ENCODE measurements around the gene WASHC3.
"Not testable (repeated sequence)": the region's sequence is repeated elsewhere in the genome, so short reads cannot be mapped to it uniquely, and the experiment has no call there.

WASHC3 gene

DNA sequence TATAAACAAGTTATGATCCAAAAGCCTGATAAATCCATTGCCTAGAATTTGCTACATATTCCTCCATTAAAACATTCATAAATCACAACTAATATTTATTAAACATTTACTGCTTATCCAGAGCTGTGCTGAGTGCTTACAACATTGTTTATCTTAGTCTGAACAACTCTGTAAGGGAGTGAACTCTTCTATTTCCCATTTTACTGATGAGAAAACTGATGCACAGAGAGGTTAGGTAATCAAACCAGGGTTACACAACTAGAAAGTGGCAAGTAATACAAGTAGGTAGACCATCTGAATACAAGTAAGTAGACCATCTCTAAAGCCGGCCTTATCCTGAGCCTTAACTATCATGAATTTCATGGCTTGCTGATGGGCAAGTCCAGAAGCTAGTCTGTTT, 39.5 kb downstream of the WASHC3 start:
- Histone ChIP-seq H3K4me1 (ENCODE audit: insufficient read depth, insufficient read length) (no peaks in the 10 kb centered on the region), H3K27me3 (ENCODE audit: insufficient read depth, insufficient read length) (no peaks in the 10 kb centered on the region), H3K9ac (ENCODE audit: insufficient read length, low read depth) (no peak overlapping the region), H3K4me3 (ENCODE audit: insufficient read length, low read depth) (no peak overlapping the region), H3K36me3 (ENCODE audit: insufficient read depth, insufficient read length, low read length) (no peaks in the 10 kb centered on the region), H3K9me3 (ENCODE audit: insufficient read depth, low read length) (no peaks in the 10 kb centered on the region)
- no peak for DNase-seq (ENCODE audit: low read depth, low spot score)
- TF ChIP-seq SUZ12 (IDR thresholded peaks at IDR 0.05; ENCODE audit: extremely low read depth, insufficient read depth, insufficient read length) (no peak), ZNF274 (IDR thresholded peaks at IDR 0.05; ENCODE audit: low read depth, low read length) (no peak), YY1 (IDR thresholded peaks at IDR 0.05; ENCODE audit: insufficient read depth, insufficient read length) (no peak)

DNA sequence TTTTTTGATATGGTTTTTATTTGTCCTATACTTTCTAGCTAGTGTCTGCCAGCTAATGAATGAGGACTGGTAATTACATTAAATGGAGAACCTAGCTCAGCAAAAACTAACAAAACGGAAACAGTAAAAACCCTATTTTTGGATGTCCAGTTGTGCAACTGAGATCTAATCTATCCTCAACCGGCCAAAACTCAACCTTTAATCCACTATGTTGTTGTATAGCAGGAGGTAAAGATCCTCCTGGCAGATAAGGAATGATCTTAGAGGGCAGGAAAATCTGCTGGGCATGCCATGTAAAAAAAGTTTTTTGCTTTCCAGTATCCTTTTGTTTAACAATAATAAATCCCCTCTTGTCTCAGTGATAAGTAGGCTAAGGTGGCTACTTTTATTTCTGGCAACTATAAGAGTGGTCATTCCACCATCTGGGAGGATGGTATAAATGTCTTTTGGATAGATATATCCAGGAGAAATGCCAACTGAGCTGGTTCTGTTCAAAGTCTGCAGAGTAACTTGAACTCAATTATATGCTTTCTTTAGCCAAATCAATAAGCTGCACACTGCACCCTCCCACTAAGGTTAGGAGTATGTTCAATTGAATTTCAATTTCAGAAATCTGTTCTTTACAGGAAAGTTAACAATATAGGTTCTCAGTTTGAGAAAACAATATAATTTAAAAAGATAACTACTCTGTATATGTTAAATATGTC, 40.1 kb downstream of the WASHC3 start:
- H3K9ac ChIP-seq (ENCODE audit: insufficient read length, low read depth): no peak overlapping the region
- no peaks in the 10 kb centered on the region for H3K27me3 ChIP-seq (ENCODE audit: insufficient read depth, insufficient read length)
- no peak for TF ChIP-seq SUZ12 (IDR thresholded peaks at IDR 0.05; ENCODE audit: extremely low read depth, insufficient read depth, insufficient read length)
- no peak for DNase-seq (ENCODE audit: low read depth, low spot score)
- no peaks in the 10 kb centered on the region for H3K9me3 ChIP-seq (ENCODE audit: insufficient read depth, low read length)
- H3K4me1 ChIP-seq (ENCODE audit: insufficient read depth, insufficient read length): no peaks in the 10 kb centered on the region
- H3K4me3 ChIP-seq (ENCODE audit: insufficient read length, low read depth): no peak overlapping the region
- no peaks in the 10 kb centered on the region for H3K36me3 ChIP-seq (ENCODE audit: insufficient read depth, insufficient read length, low read length)

DNA sequence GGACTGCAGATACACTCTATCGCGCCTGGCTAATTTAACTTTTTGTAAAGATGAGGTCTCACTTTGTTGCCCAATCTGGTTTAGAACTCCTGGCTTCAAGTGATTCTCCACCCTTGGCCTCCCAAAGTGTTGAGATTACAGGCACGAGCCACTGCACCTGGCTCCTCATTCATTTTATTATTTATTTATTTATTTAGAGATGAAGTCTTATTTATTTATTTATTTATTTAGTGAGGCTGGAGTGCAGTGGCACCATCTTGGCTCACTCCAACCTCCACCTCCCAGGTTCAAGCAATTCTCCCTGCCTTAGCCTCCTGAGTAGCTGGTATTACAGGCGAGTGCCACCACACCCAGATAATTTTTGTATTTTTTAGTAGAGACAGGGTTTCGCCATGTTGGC, 43.2 kb downstream of the WASHC3 start:
- H3K4me1 ChIP-seq (ENCODE audit: insufficient read depth, insufficient read length); H3K36me3 ChIP-seq (ENCODE audit: insufficient read depth, insufficient read length, low read length); H3K27me3 ChIP-seq (ENCODE audit: insufficient read depth, insufficient read length); H3K4me3 ChIP-seq (ENCODE audit: insufficient read length, low read depth); DNase-seq (ENCODE audit: low read depth, low spot score); H3K9ac ChIP-seq (ENCODE audit: insufficient read length, low read depth); H3K9me3 ChIP-seq (ENCODE audit: insufficient read depth, low read length): not testable (repeated sequence)

DNA sequence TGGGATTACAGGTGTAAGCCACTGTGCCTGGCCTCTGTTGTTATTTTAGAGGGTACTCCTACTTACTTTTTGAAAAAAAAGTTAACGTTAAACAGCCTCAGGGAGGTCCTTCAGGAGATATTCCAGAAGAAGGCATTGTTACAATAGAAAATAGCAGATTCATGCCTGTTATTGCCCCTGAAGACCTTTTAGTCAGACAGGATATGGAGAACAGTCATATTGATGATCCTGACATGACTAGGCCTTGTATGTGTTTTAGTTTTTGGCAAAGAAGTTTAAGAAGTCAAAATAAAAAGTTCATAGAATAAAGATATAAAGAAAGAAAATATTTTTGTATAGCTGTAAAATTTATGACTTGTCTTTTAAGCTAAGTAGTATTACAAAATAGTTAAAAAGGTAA, 45.3 kb downstream of the WASHC3 start:
- Histone ChIP-seq H3K36me3 (ENCODE audit: insufficient read depth, insufficient read length, low read length) (no peaks in the 10 kb centered on the region), H3K9ac (ENCODE audit: insufficient read length, low read depth) (no peak overlapping the region), H3K27me3 (ENCODE audit: insufficient read depth, insufficient read length) (no peaks in the 10 kb centered on the region), H3K4me3 (ENCODE audit: insufficient read length, low read depth) (no peak overlapping the region), H3K4me1 (ENCODE audit: insufficient read depth, insufficient read length) (no peaks in the 10 kb centered on the region), H3K9me3 (ENCODE audit: insufficient read depth, low read length) (no peaks in the 10 kb centered on the region)
- no peak for DNase-seq (ENCODE audit: low read depth, low spot score)
- TF ChIP-seq SUZ12 (IDR thresholded peaks at IDR 0.05; ENCODE audit: extremely low read depth, insufficient read depth, insufficient read length) (no peak), ZNF274 (IDR thresholded peaks at IDR 0.05; ENCODE audit: low read depth, low read length) (no peak), YY1 (IDR thresholded peaks at IDR 0.05; ENCODE audit: insufficient read depth, insufficient read length) (no peak)

DNA sequence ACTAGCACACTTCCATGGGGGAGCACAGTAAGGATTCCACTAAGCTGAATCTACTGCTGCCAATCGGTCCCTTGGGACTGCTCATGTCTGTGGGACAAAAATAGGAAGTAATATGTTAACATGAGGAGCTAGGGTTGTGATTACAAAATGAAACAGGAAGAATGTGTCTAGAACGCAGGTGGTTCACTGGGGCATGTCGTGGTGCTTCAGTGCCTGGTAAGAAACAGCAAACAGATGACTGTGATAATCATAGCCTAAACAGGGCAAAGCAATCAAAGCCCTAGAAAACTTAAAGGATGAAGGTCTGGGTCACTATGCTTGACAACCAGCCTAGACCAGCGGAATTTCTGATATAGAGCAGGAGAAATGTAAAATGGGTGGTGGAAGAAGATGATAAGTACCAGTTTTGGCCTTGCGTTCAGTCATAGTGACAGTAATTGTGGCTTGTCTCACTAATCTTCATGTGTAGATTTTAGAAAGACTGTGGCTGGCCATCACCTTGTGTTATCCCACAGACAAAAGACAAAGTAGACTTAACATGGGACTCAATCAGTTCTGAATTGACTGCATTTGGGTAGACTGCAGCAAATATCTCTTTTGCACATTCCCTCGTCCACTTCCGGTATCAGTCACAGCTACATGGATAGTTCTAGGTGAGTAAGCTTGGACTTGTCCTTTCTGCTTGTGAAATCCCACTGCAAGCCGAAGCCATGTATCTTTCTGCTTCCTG, 51.4 kb downstream of the WASHC3 start:
- no peak overlapping the region for H3K9ac ChIP-seq (ENCODE audit: insufficient read length, low read depth)
- no peaks in the 10 kb centered on the region for H3K27me3 ChIP-seq (ENCODE audit: insufficient read depth, insufficient read length)
- H3K36me3 ChIP-seq (ENCODE audit: insufficient read depth, insufficient read length, low read length): no peaks in the 10 kb centered on the region
- H3K9me3 ChIP-seq (ENCODE audit: insufficient read depth, low read length): no peaks in the 10 kb centered on the region
- no peak for DNase-seq (ENCODE audit: low read depth, low spot score)
- H3K4me1 ChIP-seq (ENCODE audit: insufficient read depth, insufficient read length): no peaks in the 10 kb centered on the region
- H3K4me3 ChIP-seq (ENCODE audit: insufficient read length, low read depth): no peak overlapping the region
- no peak for TF ChIP-seq YY1 (IDR thresholded peaks at IDR 0.05; ENCODE audit: insufficient read depth, insufficient read length)
- TF ChIP-seq SUZ12 (IDR thresholded peaks at IDR 0.05; ENCODE audit: extremely low read depth, insufficient read depth, insufficient read length): no peak
- TF ChIP-seq ZNF274 (IDR thresholded peaks at IDR 0.05; ENCODE audit: low read depth, low read length): no peak

DNA sequence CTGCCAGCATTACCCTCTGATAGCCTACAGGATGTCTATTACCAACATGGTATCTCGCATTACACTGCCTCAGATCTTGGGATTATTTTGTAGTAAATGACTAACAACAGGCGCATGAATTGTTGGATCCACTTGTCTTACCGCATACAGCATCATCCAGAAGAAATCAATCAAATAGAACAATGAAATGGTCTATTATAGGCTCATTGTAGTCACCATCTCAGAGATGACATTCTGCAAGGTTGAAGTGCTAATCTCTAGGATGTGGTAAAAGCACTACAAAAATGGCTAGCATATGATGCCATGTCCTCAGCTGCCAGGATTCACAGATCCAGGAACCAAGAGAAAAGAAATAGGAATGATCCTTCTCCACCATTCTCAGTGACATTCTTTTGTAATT, 52.0 kb downstream of the WASHC3 start:
- H3K36me3 ChIP-seq (ENCODE audit: insufficient read depth, insufficient read length, low read length): no peaks in the 10 kb centered on the region
- no peak for DNase-seq (ENCODE audit: low read depth, low spot score)

DNA sequence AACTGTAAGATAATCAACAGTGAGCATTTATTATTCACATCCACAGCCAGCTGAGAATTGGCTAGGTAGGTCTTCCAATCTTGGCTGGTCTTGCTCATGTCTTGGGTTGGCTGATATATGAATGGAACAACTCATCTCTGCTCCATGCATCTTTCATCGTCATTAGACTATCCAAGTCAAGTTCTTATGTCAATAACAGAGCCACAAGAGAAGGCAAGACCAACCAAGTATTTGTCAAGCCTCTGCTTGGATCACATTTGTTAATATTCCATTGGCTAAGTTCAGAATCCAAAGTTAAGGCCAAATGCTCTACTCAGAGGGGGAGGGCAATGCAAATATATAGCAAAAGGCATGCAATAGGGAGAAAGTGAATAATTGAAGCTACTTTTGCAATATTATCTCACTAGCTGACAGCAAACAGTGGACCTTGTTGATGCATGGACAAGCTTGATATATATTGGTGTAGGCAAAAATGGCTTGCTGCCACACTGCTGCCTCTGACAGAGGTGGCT, 53.1 kb downstream of the WASHC3 start:
- Histone ChIP-seq H3K4me3 (ENCODE audit: insufficient read length, low read depth) (no peak overlapping the region), H3K4me1 (ENCODE audit: insufficient read depth, insufficient read length) (no peaks in the 10 kb centered on the region), H3K9me3 (ENCODE audit: insufficient read depth, low read length) (no peaks in the 10 kb centered on the region), H3K9ac (ENCODE audit: insufficient read length, low read depth) (no peak overlapping the region), H3K27me3 (ENCODE audit: insufficient read depth, insufficient read length) (no peaks in the 10 kb centered on the region), H3K36me3 (ENCODE audit: insufficient read depth, insufficient read length, low read length) (no peaks in the 10 kb centered on the region)
- DNase-seq (ENCODE audit: low read depth, low spot score): no peak
- TF ChIP-seq ZNF274 (IDR thresholded peaks at IDR 0.05; ENCODE audit: low read depth, low read length) (no peak), SUZ12 (IDR thresholded peaks at IDR 0.05; ENCODE audit: extremely low read depth, insufficient read depth, insufficient read length) (no peak)

More for the DNA sequence above, 52.0 kb downstream of the WASHC3 start:
- H3K9ac ChIP-seq (ENCODE audit: insufficient read length, low read depth): no peak overlapping the region
- TF ChIP-seq YY1 (IDR thresholded peaks at IDR 0.05; ENCODE audit: insufficient read depth, insufficient read length): no peak
- no peak for TF ChIP-seq SUZ12 (IDR thresholded peaks at IDR 0.05; ENCODE audit: extremely low read depth, insufficient read depth, insufficient read length)
- no peak for TF ChIP-seq ZNF274 (IDR thresholded peaks at IDR 0.05; ENCODE audit: low read depth, low read length)
- no peaks in the 10 kb centered on the region for H3K27me3 ChIP-seq (ENCODE audit: insufficient read depth, insufficient read length)
- no peaks in the 10 kb centered on the region for H3K4me1 ChIP-seq (ENCODE audit: insufficient read depth, insufficient read length)
- H3K4me3 ChIP-seq (ENCODE audit: insufficient read length, low read depth): no peak overlapping the region
- H3K9me3 ChIP-seq (ENCODE audit: insufficient read depth, low read length): no peaks in the 10 kb centered on the region
